Embryonic facial prominence (tissue), 1 donor: ENCODE data around the gene ST3GAL3.

Experiments
- DNase-seq: peaks from one replicate; pipeline ENCODE4 v3.0.0-alpha.2; 2016; ENCODE audit errors: extremely low spot score

ST3GAL3 gene

GRCh38 chr1:43938383-43938782 lies 231.0 kb downstream of the ST3GAL3 start:
- DNase-seq, result no peak

GRCh38 chr1:43938892-43939587 lies 231.7 kb downstream of the ST3GAL3 start:
- no peak for DNase-seq

- no peak for DNase-seq
Observed at GRCh38 chr1:43942411-43942810, 235.1 kb downstream of the ST3GAL3 start.

- no peak for DNase-seq
Observed at GRCh38 chr1:43944860-43945259, 237.5 kb downstream of the ST3GAL3 start.

- DNase-seq, result no peak
Observed at GRCh38 chr1:43945674-43946235, 238.4 kb downstream of the ST3GAL3 start.

- DNase-seq, result peak; percentile 92
Observed at GRCh38 chr1:43946236-43947060, 239.1 kb downstream of the ST3GAL3 start, which contains the start of gene IPO13. Gene IPO13, plus strand, starts transcription at chr1:43946950. Its CDS starts 651 bp downstream, at chr1:43947601.

- no peak for DNase-seq
Observed at GRCh38 chr1:43947061-43947873, 239.9 kb downstream of the ST3GAL3 start.

GRCh38 chr1:43947874-43948437 lies 240.6 kb downstream of the ST3GAL3 start:
- DNase-seq, result no peak

- DNase-seq, result no peak
Observed at GRCh38 chr1:43949678-43950077, 242.3 kb downstream of the ST3GAL3 start.

GRCh38 chr1:43951021-43951985 lies 244.0 kb downstream of the ST3GAL3 start:
- DNase-seq, result no peak

- DNase-seq, result no peak
Observed at GRCh38 chr1:43952731-43953346, 245.5 kb downstream of the ST3GAL3 start.

- DNase-seq, result no peak
Observed at GRCh38 chr1:43953361-43953760, 246.0 kb downstream of the ST3GAL3 start.

- DNase-seq, result no peak
Observed at GRCh38 chr1:43954036-43954435, 246.7 kb downstream of the ST3GAL3 start.

GRCh38 chr1:43956234-43956633 lies 248.9 kb downstream of the ST3GAL3 start:
- DNase-seq, result no peak

- no peak for DNase-seq
Observed at GRCh38 chr1:43957407-43958040, 250.2 kb downstream of the ST3GAL3 start.

GRCh38 chr1:43958351-43959255 lies 251.3 kb downstream of the ST3GAL3 start:
- no peak for DNase-seq

GRCh38 chr1:43960798-43961197 lies 253.5 kb downstream of the ST3GAL3 start:
- DNase-seq, result no peak

GRCh38 chr1:43961692-43962091 lies 254.4 kb downstream of the ST3GAL3 start:
- DNase-seq, result no peak
